BJ (cell line): ENCODE measurements around the gene ALS2. TPM values are rescaled to one million over a fixed set of nuclear protein-coding genes. Genes with fewer than 3 reads are reported as not detected.
"Not testable (repeated sequence)": the region's sequence is repeated elsewhere in the genome, so short reads cannot be mapped to it uniquely, and the experiment has no call there.

Experiments used
- CTCF ChIA-PET: fragments of 350-600 bp; formaldehyde crosslinking; extraction: SDS; loops from one replicate; lab custom pipeline; 2021; ENCODE audit warnings: antibody characterized with exemption, inconsistent platforms; lab: Yijun Ruan, JAX
- POLR2A ChIA-PET: fragments of 300-600 bp; sonication (Branson Sonifier 250); formaldehyde crosslinking; extraction: SDS; loops from one replicate; lab custom pipeline; 2021; ENCODE audit warnings: antibody characterized with exemption; lab: Charles Lee
- DNase-seq: peaks from one replicate; pipeline ENCODE4 v3.0.0-alpha.2; 2011; ENCODE audit warnings: low read depth
- H3K27me3 ChIP-seq: 2 replicates; pipeline ENCODE4 v1.6.0; 2011; ENCODE audit warnings: low read length; ENCODE audit not compliant: control insufficient read depth, insufficient read depth
- H3K36me3 ChIP-seq: 2 replicates; pipeline ENCODE4 v1.5.1; 2011; ENCODE audit warnings: low read length; ENCODE audit not compliant: control insufficient read depth, insufficient read depth
- H3K4me3 ChIP-seq: 2 replicates; pipeline ENCODE4 v1.5.1; 2011; ENCODE audit warnings: low read depth, mild to moderate bottlenecking, control low read depth, low read length
- CTCF ChIP-seq: IDR thresholded peaks from 2 replicates; pipeline ENCODE4 v1.5.1; 2011; ENCODE audit warnings: low read depth, mild to moderate bottlenecking, control low read depth, inconsistent platforms, low read length, moderate library complexity; ENCODE audit not compliant: insufficient read depth
- polyA plus RNA-seq: library from polyadenylated mRNA; depleted of rRNA; stranded (reverse); fragments of >200 nt; gene quantifications from 2 replicates; pipeline ENCODE4 v1.2.3, GENCODE V29; 2011

ALS2 gene
- polyA plus RNA-seq, 1 experiment: 20.5 TPM

DNA sequence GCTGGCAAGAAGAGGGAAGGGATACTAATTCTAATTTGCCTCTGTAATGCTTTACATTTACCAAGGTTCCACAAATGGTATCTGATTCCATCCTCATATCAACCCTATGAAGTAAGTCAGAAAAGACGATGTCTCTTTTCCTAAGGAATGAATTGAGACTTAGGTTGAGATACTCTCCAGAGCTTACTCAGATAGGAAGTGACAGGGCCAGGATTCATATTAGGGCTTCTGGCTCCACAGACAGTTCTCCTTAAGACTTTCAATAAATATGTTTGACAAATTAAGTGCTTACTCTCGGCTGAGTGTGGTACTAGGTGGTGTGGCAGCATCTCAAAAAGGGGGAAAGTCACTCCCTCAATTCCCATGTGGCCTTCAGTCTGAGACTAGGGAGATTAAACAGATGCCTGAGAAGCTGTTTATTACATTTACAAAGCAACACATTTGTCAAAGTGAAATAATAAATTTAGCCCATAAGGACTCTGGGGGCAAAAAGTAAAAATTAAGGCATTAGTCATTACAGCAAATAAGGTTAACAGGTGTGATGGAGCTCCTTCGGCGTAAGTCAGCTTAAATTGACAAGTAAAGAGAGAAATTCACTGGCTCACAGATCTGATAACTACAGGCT is 39.8 kb upstream of the ALS2 start:
- DNase-seq: no peak
- POLR2A ChIA-PET: no interaction called here
- CTCF ChIA-PET: interaction anchor here (1.4 kb wide), 1 partner anchor 27 kb away, joined by 3 read pairs; no protein-coding TSS in a partner anchor
- no peak for TF ChIP-seq CTCF
- no peak overlapping the region for H3K4me3 ChIP-seq
- H3K27me3 ChIP-seq: no peaks in the 10 kb centered on the region
- H3K36me3 ChIP-seq: 0 out of 2 replicates have a peak, but pooled peaks cover 1% of the 10 kb centered on the region

DNA sequence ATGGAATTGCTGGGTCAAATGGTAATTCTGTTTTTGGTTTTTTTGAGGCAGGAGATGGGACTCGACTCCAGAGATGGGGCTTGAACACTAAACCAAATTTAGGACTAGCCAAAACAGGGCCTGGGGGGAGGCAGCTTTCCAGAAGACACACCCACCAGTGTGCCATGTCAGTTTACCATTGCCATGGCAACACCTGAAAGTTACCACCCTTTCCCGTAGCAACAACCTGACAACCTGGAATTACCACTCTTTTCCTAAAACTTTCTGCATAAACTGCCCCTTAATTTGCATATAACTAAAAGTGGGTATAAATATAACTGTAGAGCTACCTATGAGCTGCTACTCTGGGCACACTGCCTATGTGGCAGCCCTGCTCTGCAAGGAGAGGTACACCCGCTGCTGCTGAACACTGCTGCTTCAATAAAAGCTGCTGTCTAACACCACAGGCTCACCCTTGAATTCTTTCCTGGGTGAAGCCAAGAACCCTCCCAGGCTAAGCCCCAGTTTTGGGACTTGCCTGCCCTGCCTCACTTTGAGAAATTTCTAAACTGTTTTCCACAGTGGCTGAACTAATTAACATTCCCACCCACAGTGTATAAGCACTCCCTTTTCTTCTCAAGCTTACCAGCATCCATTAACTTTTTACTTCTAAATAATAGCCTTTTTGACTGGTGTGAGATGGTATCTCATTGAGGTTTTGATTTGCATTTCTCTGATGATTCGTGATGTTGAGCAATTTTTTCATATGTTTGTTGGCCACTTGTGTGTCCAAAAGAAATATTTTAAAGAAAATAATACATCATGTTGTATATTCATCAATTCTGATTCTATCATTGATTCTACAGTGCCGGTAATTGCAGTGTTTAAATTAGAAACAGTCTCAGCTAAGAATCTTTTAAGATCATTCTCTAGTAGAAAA is 36.2 kb upstream of the ALS2 start:
- Histone ChIP-seq H3K27me3 (no peaks in the 10 kb centered on the region), H3K4me3 (no peak overlapping the region), H3K36me3 (no peaks in the 10 kb centered on the region)
- DNase-seq: no peak
- no peak for TF ChIP-seq CTCF
- ChIA-PET CTCF (no interaction called here), POLR2A (no interaction called here)

- H3K27me3 ChIP-seq: no peaks in the 10 kb centered on the region
- no peak for TF ChIP-seq CTCF
- no peak overlapping the region for H3K4me3 ChIP-seq
- no peak for DNase-seq
- ChIA-PET CTCF (interaction anchor here (0.7 to 1.0 kb wide), 4 partner anchors 9 to 346 kb away, joined by 3 to 4 read pairs (median 4); no protein-coding TSS in a partner anchor), POLR2A (no interaction called here)
- no peaks in the 10 kb centered on the region; the same call in 1 of the 2 replicates for H3K36me3 ChIP-seq
Observed at GRCh38 chr2:201813996-201814760, 33.4 kb upstream of the ALS2 start.

DNA sequence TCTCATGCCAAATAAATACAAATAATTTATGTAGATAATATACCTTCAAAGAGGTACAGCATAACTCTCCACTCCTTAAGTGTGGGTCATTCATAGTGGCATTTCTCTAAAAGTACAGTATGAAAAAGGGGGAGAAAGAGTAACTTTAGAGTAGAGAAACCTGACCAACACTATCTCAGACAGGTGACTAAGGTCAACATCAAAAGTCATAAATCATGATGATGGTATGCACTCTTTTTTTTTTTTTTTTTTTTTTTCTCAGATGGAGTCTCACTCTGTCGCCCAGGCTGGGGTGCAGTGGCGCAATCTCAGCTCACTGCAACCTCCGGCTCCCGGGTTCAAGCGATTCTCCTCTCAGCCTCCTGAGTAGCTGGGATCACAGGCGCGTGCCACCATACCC is 29.9 kb upstream of the ALS2 start:
- POLR2A ChIA-PET, H3K36me3 ChIP-seq, DNase-seq, CTCF ChIA-PET, H3K4me3 ChIP-seq, H3K27me3 ChIP-seq: not testable (repeated sequence)

- no peak for DNase-seq
- ChIA-PET CTCF (interaction anchor here (0.6 kb wide), 1 partner anchor 88 kb away, joined by 3 read pairs; no protein-coding TSS in a partner anchor), POLR2A (no interaction called here)
- Histone ChIP-seq H3K27me3 (no peaks in the 10 kb centered on the region), H3K36me3 (no peaks in the 10 kb centered on the region; the same call in 1 of the 2 replicates), H3K4me3 (no peak overlapping the region)
- no peak for TF ChIP-seq CTCF
Observed at GRCh38 chr2:201809633-201810032, 28.9 kb upstream of the ALS2 start.
